Stimulated activated CD4-positive, alpha-beta T cell treated with anti-CD3 and anti-CD28 coated beads, TNF-alpha, amount 100 ng/mL, for 24 hours (primary cell): ENCODE data around the gene NDE1.
"Not testable (repeated sequence)": the region's sequence is repeated elsewhere in the genome, so short reads cannot be mapped to it uniquely, and the experiment has no call there.

ENCODE experiments used
- DNase-seq, 3 experiments: peaks; one replicate each; pipeline ENCODE4 v3.0.0-alpha.2; 2020; ENCODE audit warnings: low read depth in 3 of 3

Gene NDE1

GRCh38 chr16:15620611-15621195 lies 29.3 kb upstream of the NDE1 start:
- no peak for DNase-seq

GRCh38 chr16:15621456-15621855 lies 28.6 kb upstream of the NDE1 start:
- no peak for DNase-seq

- DNase-seq = no peak
These were observed 28.2 kb upstream of the NDE1 start for GRCh38 chr16:15621889-15622288.

GRCh38 chr16:15631730-15632409 lies 18.2 kb upstream of the NDE1 start:
- DNase-seq = no peak

GRCh38 chr16:15635926-15636325 lies 14.1 kb upstream of the NDE1 start:
- DNase-seq = no peak

GRCh38 chr16:15636392-15636873 lies 13.6 kb upstream of the NDE1 start:
- DNase-seq = no peak

GRCh38 chr16:15639061-15639568 lies 10.9 kb upstream of the NDE1 start:
- no peak for DNase-seq

GRCh38 chr16:15640966-15641365 lies 9.1 kb upstream of the NDE1 start:
- no peak for DNase-seq

GRCh38 chr16:15641753-15642556 lies 8.1 kb upstream of the NDE1 start:
- DNase-seq = no peak

GRCh38 chr16:15642557-15643047 lies 7.4 kb upstream of the NDE1 start:
- peak; percentile 52 to 71 (median 58) for DNase-seq

GRCh38 chr16:15643048-15643945 lies 6.7 kb upstream of the NDE1 start, which contains the start of gene MARF1:
MARF1 (minus strand) TSS chr16:15643154; CDS start chr16:15639233, 3,921 bp downstream.
- peak; percentile 99 to 100 (median 99) for DNase-seq

GRCh38 chr16:15643946-15644250 lies 6.1 kb upstream of the NDE1 start:
- no peak for DNase-seq

- no peak for DNase-seq
These were observed 5.6 kb upstream of the NDE1 start for GRCh38 chr16:15644267-15644961.

- not testable (repeated sequence) for DNase-seq
These were observed 5.0 kb upstream of the NDE1 start for GRCh38 chr16:15644962-15645465.

GRCh38 chr16:15646557-15647293 lies 3.3 kb upstream of the NDE1 start:
- DNase-seq = not testable (repeated sequence)

- DNase-seq = no peak
These were observed 2.6 kb upstream of the NDE1 start for GRCh38 chr16:15647294-15648014.

- DNase-seq = no peak
These were observed 1.8 kb upstream of the NDE1 start for GRCh38 chr16:15648135-15648730.

- not testable (repeated sequence) for DNase-seq
These were observed 734 bp upstream of the NDE1 start for GRCh38 chr16:15649311-15649710.

- DNase-seq = no peak
These were observed 372 bp upstream of the NDE1 start for GRCh38 chr16:15649727-15650018.
